Colonic mucosa (tissue), 4 donors: ENCODE results near the gene NUP210L. TPM values are rescaled to one million over a fixed set of nuclear protein-coding genes. Genes with fewer than 3 reads are reported as not detected.
A peak's percentile ranks its signal among the peaks of the same experiment; 100 is the strongest.

Experiments used
- DNase-seq: peaks from one replicate; pipeline ENCODE4 v3.0.0-alpha.2; 2020
- H3K27ac ChIP-seq: fragments of 200-600 bp; one replicate; pipeline ENCODE4 v1.8.0; 2021
- H3K27me3 ChIP-seq: fragments of 200-600 bp; one replicate; pipeline ENCODE4 v1.8.0; 2021
- H3K36me3 ChIP-seq: fragments of 200-600 bp; one replicate; pipeline ENCODE4 v1.8.0; 2021
- H3K4me1 ChIP-seq: fragments of 200-600 bp; one replicate; pipeline ENCODE4 v1.8.0; 2021; ENCODE audit warnings: mild to moderate bottlenecking
- H3K4me3 ChIP-seq: fragments of 200-600 bp; one replicate; pipeline ENCODE4 v1.8.0; 2021
- H3K9ac ChIP-seq, 2 donors: one replicate each; pipeline ENCODE4 v1.7.0; 2013; ENCODE audit warnings: control low read depth in 2 of 2, low read depth in 2 of 2, low read length in 2 of 2
- H3K9me3 ChIP-seq: fragments of 200-600 bp; one replicate; pipeline ENCODE4 v1.8.0; 2021
- intact Hi-C: fragments of 100-400 bp; cut with DNase I; formaldehyde crosslinking; loops from one replicate; pipeline ENCODE4 v1.14.1; 2022
- total RNA-seq, 2 donors: library from RNA; stranded (reverse); fragmentation: NEBNext Ultra II Directional in 1 of 2; extraction: Animal tissue kit (Norgen Biotek cat#: 25700) in 1 of 2; gene quantifications; one replicate each; pipeline ENCODE4 v1.2.1, GENCODE V29; 2021
- TF ChIP-seq, protein P1 (sequence below): fragments of 200-600 bp; IDR thresholded peaks from one replicate; pipeline ENCODE4 v1.8.0; 2022; ENCODE audit warnings: antibody characterized with exemption, mild to moderate bottlenecking
- donor health status: healthy.
- donor health status: DM: no; HTN: no; CAD: no.
- donor health status: DM: no; HTN: no; CAD: no.

The NUP210L gene
- total RNA-seq, 2 donors from 2014 or later = 0.10 to 0.11 TPM

DNA sequence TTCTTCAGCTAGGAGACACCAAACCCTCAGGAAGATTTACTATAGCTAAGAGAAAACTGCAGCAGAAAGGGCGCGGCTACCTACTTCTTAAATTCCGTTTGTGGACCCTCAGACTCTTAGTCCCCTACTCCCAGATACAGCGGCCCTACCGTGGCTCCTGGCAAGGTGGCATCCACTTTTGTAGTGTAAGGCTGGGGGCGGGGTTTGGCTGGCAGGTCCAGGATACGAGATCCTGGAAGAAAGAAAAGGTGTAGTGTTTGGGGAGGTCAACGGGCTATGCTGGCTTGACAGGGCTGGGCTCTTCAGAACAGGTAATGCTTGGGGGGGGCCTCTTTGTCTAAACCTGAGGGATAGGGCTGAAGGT is 186.9 kb downstream of the NUP210L start:
- peak overlapping the region; percentile 50 for H3K4me3 ChIP-seq
- peak; percentile 86 for DNase-seq
- TF ChIP-seq, protein P1, sequence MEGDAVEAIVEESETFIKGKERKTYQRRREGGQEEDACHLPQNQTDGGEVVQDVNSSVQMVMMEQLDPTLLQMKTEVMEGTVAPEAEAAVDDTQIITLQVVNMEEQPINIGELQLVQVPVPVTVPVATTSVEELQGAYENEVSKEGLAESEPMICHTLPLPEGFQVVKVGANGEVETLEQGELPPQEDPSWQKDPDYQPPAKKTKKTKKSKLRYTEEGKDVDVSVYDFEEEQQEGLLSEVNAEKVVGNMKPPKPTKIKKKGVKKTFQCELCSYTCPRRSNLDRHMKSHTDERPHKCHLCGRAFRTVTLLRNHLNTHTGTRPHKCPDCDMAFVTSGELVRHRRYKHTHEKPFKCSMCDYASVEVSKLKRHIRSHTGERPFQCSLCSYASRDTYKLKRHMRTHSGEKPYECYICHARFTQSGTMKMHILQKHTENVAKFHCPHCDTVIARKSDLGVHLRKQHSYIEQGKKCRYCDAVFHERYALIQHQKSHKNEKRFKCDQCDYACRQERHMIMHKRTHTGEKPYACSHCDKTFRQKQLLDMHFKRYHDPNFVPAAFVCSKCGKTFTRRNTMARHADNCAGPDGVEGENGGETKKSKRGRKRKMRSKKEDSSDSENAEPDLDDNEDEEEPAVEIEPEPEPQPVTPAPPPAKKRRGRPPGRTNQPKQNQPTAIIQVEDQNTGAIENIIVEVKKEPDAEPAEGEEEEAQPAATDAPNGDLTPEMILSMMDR = no peak
- no peaks in the 10 kb centered on the region for H3K27me3 ChIP-seq
- peak overlapping the region; percentile 98 for H3K27ac ChIP-seq
- no peaks in the 10 kb centered on the region for H3K36me3 ChIP-seq
- intact Hi-C loops = no loop called here
- peak overlapping the region; percentile 73 to 85 for H3K9ac ChIP-seq
- no peaks in the 10 kb centered on the region for H3K9me3 ChIP-seq
- H3K4me1 ChIP-seq = peaks cover 8% of the 10 kb centered on the region

DNA sequence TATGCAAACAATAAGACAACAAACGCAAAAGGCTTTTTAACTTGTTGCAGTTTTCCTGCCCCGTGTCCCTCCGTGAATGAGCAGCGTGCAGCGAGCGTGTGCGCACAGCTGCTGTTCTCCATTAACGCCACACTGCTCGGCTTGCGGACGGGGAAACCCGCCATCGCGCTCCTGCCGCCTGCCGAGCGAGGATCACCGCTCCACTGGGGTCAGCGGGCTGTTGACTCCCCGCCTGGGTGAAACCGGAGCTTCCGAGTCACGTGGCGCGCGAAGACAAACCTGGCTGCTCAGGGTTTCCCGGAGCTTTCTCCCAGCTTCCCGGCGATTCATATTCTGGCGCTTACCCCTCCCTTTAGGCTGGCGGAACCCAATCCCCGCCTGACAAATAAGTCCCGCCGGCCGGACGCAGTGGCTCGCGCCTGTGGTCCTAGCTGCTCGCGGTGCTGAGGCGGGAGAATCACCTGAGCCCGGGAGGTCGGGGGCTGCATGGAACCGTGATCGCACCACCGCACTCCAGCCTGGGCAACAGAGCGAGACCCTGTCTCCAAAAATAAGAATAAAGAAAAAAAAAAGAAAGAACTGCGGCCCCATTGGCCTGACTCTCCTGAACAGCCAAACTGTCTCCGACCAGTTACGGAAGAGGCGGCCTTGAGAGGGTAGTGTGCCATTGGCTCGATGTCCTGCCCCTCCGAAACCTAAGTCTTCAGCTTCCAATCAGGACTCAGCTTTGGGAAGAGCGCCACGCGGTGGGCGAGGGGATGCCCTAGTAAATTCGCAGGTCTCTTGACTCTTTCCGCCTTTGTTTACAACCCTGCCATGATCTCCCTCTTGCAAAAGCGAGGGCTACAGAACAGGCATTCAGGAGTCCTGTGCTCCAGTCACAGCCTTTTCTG is 187.5 kb downstream of the NUP210L start, which contains the start of gene CREB3L4:
CREB3L4 (plus strand) TSS at position 796 of the 893 bp plus-strand sequence. CDS start 624 bp downstream, outside the sequence.
- Histone ChIP-seq H3K36me3 (no peaks in the 10 kb centered on the region), H3K4me1 (peaks cover 10% of the 10 kb centered on the region), H3K9me3 (no peaks in the 10 kb centered on the region), H3K27ac (peak within 1 kb of the TSS; percentile 98), H3K27me3 (no peaks in the 10 kb centered on the region), H3K4me3 (peak within 1 kb of the TSS; percentile 50), H3K9ac (peak within 1 kb of the TSS; percentile 73 to 85)
- DNase-seq = peak; percentile 96
- intact Hi-C loops = no loop called here
- TF ChIP-seq, protein P1 = no peak

DNA sequence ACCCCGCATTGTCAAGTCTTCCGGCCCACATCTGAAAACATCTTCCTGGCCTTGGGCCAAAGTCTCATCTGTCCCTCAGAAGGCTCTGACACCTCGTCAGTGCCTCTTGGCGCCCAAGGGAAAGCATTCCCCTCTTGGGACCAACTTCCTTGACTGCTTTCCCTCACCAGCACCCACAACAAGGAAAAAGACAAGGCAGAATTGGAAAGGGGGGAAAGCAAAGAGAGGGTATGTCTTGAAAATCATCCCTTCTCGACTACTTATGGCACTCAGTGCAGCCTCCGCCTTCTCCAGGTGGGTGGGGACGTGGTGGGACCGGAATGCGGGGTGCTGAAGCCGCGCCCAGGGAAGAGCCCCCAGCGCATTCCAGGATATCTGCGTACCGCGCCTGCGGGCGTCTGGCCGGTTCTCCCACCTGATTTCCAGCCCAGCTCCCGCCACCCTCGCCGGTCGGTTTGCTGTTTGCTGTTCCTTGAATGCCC is 191.0 kb downstream of the NUP210L start:
- no peaks in the 10 kb centered on the region for H3K27me3 ChIP-seq
- H3K4me1 ChIP-seq = peaks cover 22% of the 10 kb centered on the region
- peak overlapping the region; percentile 96 for H3K27ac ChIP-seq
- H3K9me3 ChIP-seq = no peaks in the 10 kb centered on the region
- intact Hi-C loops = no loop called here
- peak; percentile 70 for DNase-seq
- peaks cover 11% of the 10 kb centered on the region for H3K36me3 ChIP-seq
- peak overlapping the region; percentile 60 to 99 for H3K9ac ChIP-seq
- TF ChIP-seq, protein P1 = no peak
- peak overlapping the region; percentile 63 for H3K4me3 ChIP-seq

DNA sequence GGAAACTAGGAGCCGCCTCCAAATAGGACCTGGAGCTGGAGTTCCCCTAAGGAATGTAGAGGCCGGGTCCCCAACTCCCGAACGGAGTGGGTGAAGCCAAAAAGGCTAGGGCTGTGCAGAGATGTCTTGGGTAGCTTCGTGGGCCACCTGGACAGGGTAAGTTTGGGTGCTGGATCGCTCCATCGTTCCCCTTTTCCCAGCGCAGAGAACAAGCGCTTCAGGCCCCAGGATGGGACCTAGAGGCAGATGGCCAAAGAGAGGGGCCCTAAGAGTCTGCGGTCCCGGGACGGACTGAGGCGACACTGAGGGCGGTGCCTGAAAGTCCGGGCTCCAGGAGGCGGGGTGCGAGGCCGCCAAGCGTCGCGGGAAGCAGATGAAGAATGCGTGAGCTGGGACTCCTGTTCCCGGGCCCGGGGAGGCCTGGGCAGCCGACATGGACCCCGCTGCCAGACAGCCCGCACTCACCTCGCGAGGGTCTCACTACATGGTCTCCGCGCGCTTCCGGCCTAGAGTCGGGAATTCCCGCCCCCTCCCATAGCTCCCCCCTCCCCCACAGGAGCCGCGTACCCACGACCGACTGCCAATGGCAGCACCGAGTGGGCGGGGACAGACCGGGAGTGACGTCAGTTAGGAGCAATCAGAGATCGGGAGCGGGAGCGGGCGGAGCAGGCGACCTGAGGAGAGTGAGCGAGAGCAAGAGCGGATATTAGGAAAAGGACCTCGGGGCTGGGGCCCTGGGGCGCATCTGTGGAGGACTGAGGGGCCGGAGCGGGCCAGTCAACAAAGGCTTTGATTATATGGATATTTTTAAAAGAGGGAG is 191.6 kb downstream of the NUP210L start, which contains the start of gene SLC39A1:
SLC39A1 (minus strand) TSS at position 508 of the 820 bp plus-strand sequence. CDS start 822 bp downstream, outside the sequence.
- TF ChIP-seq, protein P1 = no peak
- Histone ChIP-seq H3K36me3 (peaks cover 11% of the 10 kb centered on the region), H3K27ac (peak within 1 kb of the TSS; percentile 96), H3K9me3 (no peaks in the 10 kb centered on the region), H3K9ac (peak within 1 kb of the TSS; percentile 92 to 99), H3K4me3 (peak within 1 kb of the TSS; percentile 63), H3K27me3 (no peaks in the 10 kb centered on the region), H3K4me1 (peaks cover 23% of the 10 kb centered on the region)
- DNase-seq = peak; percentile 100
- intact Hi-C loops = no loop called here
